ENCODE results near the gene CPSF6.

CPSF6 gene

DNA sequence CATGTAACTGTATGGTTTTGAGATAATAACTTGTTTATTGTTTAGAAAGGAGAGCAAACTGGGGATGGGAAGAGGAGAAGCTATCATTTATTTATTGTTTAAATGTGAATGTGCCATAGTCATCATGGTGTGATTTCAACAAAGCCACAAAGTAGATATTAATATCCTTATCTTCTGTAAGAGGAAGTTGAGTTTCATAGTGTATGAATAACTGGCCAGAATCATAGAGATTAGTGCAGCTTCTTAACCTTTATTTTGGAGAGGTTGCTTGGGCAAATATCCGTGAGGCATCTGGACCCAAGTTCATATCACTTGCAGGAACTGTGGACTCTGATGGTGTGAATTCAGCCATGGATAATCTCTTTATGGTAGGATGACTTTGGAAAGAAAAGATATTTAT is 82.0 kb downstream of the CPSF6 start:
- no peak for DNase-seq (ENCODE audit: low read depth in 2 of 2)
